MM.1S (cell line): Measurements from ENCODE around the gene VNN1.

Source experiments
- DNase-seq: peaks from one replicate; pipeline ENCODE4 v3.0.0-alpha.2; 2015
- H2AFZ ChIP-seq: fragments of 300-600 bp; sonication (generic); 2 replicates; pipeline ENCODE4 v1.6.0; 2016; ENCODE audit warnings: antibody characterized with exemption, low read length
- H3F3A ChIP-seq: fragments of 300-600 bp; sonication (generic); 2 replicates; pipeline ENCODE4 v1.6.1; 2016; ENCODE audit warnings: mild to moderate bottlenecking, antibody characterized with exemption, low read length, moderate library complexity, mixed read lengths; ENCODE audit not compliant: insufficient read depth
- H3K27ac ChIP-seq: fragments of 300-600 bp; sonication (generic); 2 replicates; pipeline ENCODE4 v1.5.1; 2016; ENCODE audit warnings: mild to moderate bottlenecking, low read length
- H3K27me3 ChIP-seq: fragments of 300-600 bp; sonication (generic); replicated peaks from 2 replicates; pipeline ENCODE4 v1.6.0; 2016; ENCODE audit warnings: low read length; ENCODE audit not compliant: insufficient read depth
- H3K36me3 ChIP-seq: fragments of 300-600 bp; sonication (generic); replicated peaks from 2 replicates; pipeline ENCODE4 v1.6.1; 2016; ENCODE audit warnings: mild to moderate bottlenecking, low read length, mixed read lengths; ENCODE audit not compliant: insufficient read depth
- H3K4me1 ChIP-seq: fragments of 300-600 bp; sonication (generic); 2 replicates; pipeline ENCODE4 v1.6.1; 2016; ENCODE audit warnings: low read length, mixed read lengths
- H3K4me2 ChIP-seq: fragments of 300-600 bp; sonication (generic); 2 replicates; pipeline ENCODE4 v1.6.0; 2016; ENCODE audit warnings: low read depth, low read length
- H3K4me3 ChIP-seq: fragments of 300-600 bp; sonication (generic); 2 replicates; pipeline ENCODE4 v1.5.1; 2016; ENCODE audit warnings: low read length, mixed read lengths
- H3K79me2 ChIP-seq: fragments of 300-600 bp; sonication (generic); 2 replicates; pipeline ENCODE4 v1.6.1; 2016; ENCODE audit warnings: mixed run types, low read length, mixed read lengths
- H3K9ac ChIP-seq: fragments of 300-600 bp; sonication (generic); 2 replicates; pipeline ENCODE4 v1.6.1; 2016; ENCODE audit warnings: low read length, mixed read lengths
- H3K9me2 ChIP-seq: fragments of 300-600 bp; sonication (generic); replicated peaks from 2 replicates; pipeline ENCODE4 v1.6.1; 2016; ENCODE audit warnings: mild to moderate bottlenecking, low read length, mixed read lengths; ENCODE audit not compliant: insufficient read depth
- H3K9me3 ChIP-seq: fragments of 300-600 bp; sonication (generic); replicated peaks from 2 replicates; pipeline ENCODE4 v1.6.1; 2016; ENCODE audit warnings: mild to moderate bottlenecking, low read length, mixed read lengths; ENCODE audit not compliant: insufficient read depth
- H4K20me1 ChIP-seq: fragments of 300-600 bp; sonication (generic); 2 replicates; pipeline ENCODE4 v1.6.1; 2016; ENCODE audit warnings: mild to moderate bottlenecking, low read length, moderate library complexity, mixed read lengths; ENCODE audit not compliant: insufficient read depth
- CTCF ChIP-seq: fragments of 300-600 bp; sonication (generic); IDR thresholded peaks from 2 replicates; pipeline ENCODE4 v1.5.1; 2016; ENCODE audit warnings: antibody characterized with exemption, low read length, mixed read lengths
- EZH2 ChIP-seq: fragments of 300-600 bp; sonication (generic); optimal IDR thresholded peaks from 2 replicates; pipeline ENCODE3; 2017; ENCODE audit warnings: low read depth, mild to moderate bottlenecking, antibody characterized with exemption, low read length, mixed read lengths
- EZH2phosphoT487 ChIP-seq: fragments of 300-600 bp; sonication (generic); IDR thresholded peaks from 2 replicates; pipeline ENCODE4 v1.6.1; 2018; ENCODE audit warnings: antibody characterized with exemption, low read length

Gene VNN1

GRCh38 chr6:132748446-132748845, 34.6 kb upstream of the VNN1 start:
- Histone ChIP-seq H3K9me3 (no peaks in the 10 kb centered on the region), H3K9me2 (no peaks in the 10 kb centered on the region), H3K4me2 (no peak overlapping the region), H3K9ac (no peak overlapping the region), H2AFZ (no peak overlapping the region), H3K36me3 (no peaks in the 10 kb centered on the region), H4K20me1 (no peaks in the 10 kb centered on the region), H3F3A (no peaks in the 10 kb centered on the region), H3K27ac (no peak overlapping the region), H3K4me3 (no peak overlapping the region), H3K27me3 (no peaks in the 10 kb centered on the region), H3K4me1 (no peaks in the 10 kb centered on the region), H3K79me2 (no peaks in the 10 kb centered on the region)
- TF ChIP-seq CTCF = no peak
- TF ChIP-seq EZH2phosphoT487 = no peak
- TF ChIP-seq EZH2 = no peak
- no peak for DNase-seq

- Histone ChIP-seq H3K79me2 (no peaks in the 10 kb centered on the region), H3F3A (no peaks in the 10 kb centered on the region), H3K4me2 (no peak overlapping the region), H3K27me3 (no peaks in the 10 kb centered on the region), H4K20me1 (no peaks in the 10 kb centered on the region), H3K9me3 (no peaks in the 10 kb centered on the region), H3K36me3 (no peaks in the 10 kb centered on the region), H3K4me3 (no peak overlapping the region), H3K9me2 (no peaks in the 10 kb centered on the region), H2AFZ (no peak overlapping the region), H3K27ac (no peak overlapping the region), H3K9ac (no peak overlapping the region), H3K4me1 (no peaks in the 10 kb centered on the region)
- no peak for TF ChIP-seq CTCF
- TF ChIP-seq EZH2 = no peak
- no peak for TF ChIP-seq EZH2phosphoT487
- DNase-seq = no peak
Measured at GRCh38 chr6:132746048-132746447, 32.2 kb upstream of the VNN1 start.

- Histone ChIP-seq H3K79me2 (no peaks in the 10 kb centered on the region), H3K27ac (no peak overlapping the region), H3K4me2 (no peak overlapping the region)
Measured at GRCh38 chr6:132742495-132742894, 28.6 kb upstream of the VNN1 start.

More at GRCh38 chr6:132742495-132742894, 28.6 kb upstream of the VNN1 start:
- H3F3A ChIP-seq = no peaks in the 10 kb centered on the region
- H3K9me2 ChIP-seq = no peaks in the 10 kb centered on the region
- TF ChIP-seq EZH2 (no peak), CTCF (no peak), EZH2phosphoT487 (no peak)
- H2AFZ ChIP-seq = no peak overlapping the region
- H3K4me1 ChIP-seq = no peaks in the 10 kb centered on the region
- H3K9me3 ChIP-seq = no peaks in the 10 kb centered on the region
- no peaks in the 10 kb centered on the region for H4K20me1 ChIP-seq
- H3K27me3 ChIP-seq = no peaks in the 10 kb centered on the region
- no peak for DNase-seq
- no peak overlapping the region for H3K9ac ChIP-seq
- H3K36me3 ChIP-seq = no peaks in the 10 kb centered on the region
- no peak overlapping the region for H3K4me3 ChIP-seq
